ENCODE measurements around the gene ADAMTS20. TPM values are rescaled to one million over a fixed set of nuclear protein-coding genes. Genes with fewer than 3 reads are reported as not detected.

The ADAMTS20 gene
- total RNA-seq, 2 donors from 2014 or later: 0.70 to 1.1 TPM

- DNase-seq: no peak
- Mint-ChIP-seq H3K4me1 (peaks cover 3% of the 10 kb centered on the region), H3K4me3 (no peak overlapping the region), H3K27me3 (ENCODE audit: insufficient read depth) (no peaks in the 10 kb centered on the region), H3K9me3 (peaks cover 20% of the 10 kb centered on the region), H3K36me3 (ENCODE audit: low read depth) (no peaks in the 10 kb centered on the region), H3K27ac (no peak overlapping the region)
- no peak overlapping the region for H3K4me3 ChIP-seq (ENCODE audit: low read length)
- H3K9me3 ChIP-seq (ENCODE audit: control insufficient read depth, low read length): peaks cover 11% of the 10 kb centered on the region
- no peak overlapping the region for H3K27ac ChIP-seq (ENCODE audit: low read depth, low read length)
- WGBS, 2 experiments (ENCODE audit: insufficient coverage in 1 of 2, insufficient read length in 1 of 2): 78 to 100% methylated on average over 1 of the region's 1 CpG
- H3K9ac ChIP-seq (ENCODE audit: extremely low read depth, low read length, poor library complexity, severe bottlenecking): no peak overlapping the region
- no peaks in the 10 kb centered on the region for H3K4me1 ChIP-seq (ENCODE audit: control insufficient read depth, insufficient read depth, low read length)
- no peak for TF ChIP-seq CTCF (conservative IDR thresholded peaks at IDR 0.05)
- no peaks in the 10 kb centered on the region for H3K36me3 ChIP-seq (ENCODE audit: control insufficient read depth, insufficient read depth, low read length)
- H3K27me3 ChIP-seq (ENCODE audit: control insufficient read depth, insufficient read depth, low read length, poor library complexity, severe bottlenecking): no peaks in the 10 kb centered on the region
Measured at GRCh38 chr12:43329375-43329774, 222.6 kb downstream of the ADAMTS20 start.

DNA sequence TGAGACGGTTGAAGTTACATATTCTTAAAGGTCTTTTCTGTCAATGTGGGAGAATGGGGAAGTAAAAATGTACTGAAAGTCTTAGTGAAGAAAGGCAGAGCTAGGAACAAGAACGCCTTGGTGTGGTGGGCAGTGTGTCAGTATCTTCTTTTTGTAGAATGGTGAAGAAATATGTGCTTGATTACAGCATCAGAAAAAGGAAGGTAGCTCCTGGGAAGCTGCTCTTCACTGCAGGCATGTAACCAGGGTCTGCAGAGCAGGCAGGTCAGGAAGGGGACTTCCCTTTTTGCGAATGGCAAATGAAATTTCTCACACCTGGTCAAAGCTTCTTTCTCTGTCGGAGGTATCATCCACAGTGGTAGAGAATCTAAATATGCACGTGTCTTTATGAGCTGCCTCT, 226.2 kb downstream of the ADAMTS20 start:
- Histone ChIP-seq H3K4me3 (ENCODE audit: low read length) (no peak overlapping the region), H3K9me3 (ENCODE audit: control insufficient read depth, low read length) (peaks cover 11% of the 10 kb centered on the region), H3K36me3 (ENCODE audit: control insufficient read depth, insufficient read depth, low read length) (no peaks in the 10 kb centered on the region), H3K9ac (ENCODE audit: extremely low read depth, low read length, poor library complexity, severe bottlenecking) (no peak overlapping the region), H3K27ac (ENCODE audit: low read depth, low read length) (no peak overlapping the region), H3K4me1 (ENCODE audit: control insufficient read depth, insufficient read depth, low read length) (no peaks in the 10 kb centered on the region), H3K27me3 (ENCODE audit: control insufficient read depth, insufficient read depth, low read length, poor library complexity, severe bottlenecking) (no peaks in the 10 kb centered on the region)
- WGBS, 2 experiments (ENCODE audit: insufficient coverage in 1 of 2, insufficient read length in 1 of 2): 87 to 90% methylated on average over 4 to 5 of the region's 5 CpGs
- Mint-ChIP-seq H3K9me3 (peaks cover 20% of the 10 kb centered on the region), H3K4me3 (no peak overlapping the region), H3K27ac (no peak overlapping the region), H3K36me3 (ENCODE audit: low read depth) (no peaks in the 10 kb centered on the region), H3K27me3 (ENCODE audit: insufficient read depth) (no peaks in the 10 kb centered on the region), H3K4me1 (peaks cover 7% of the 10 kb centered on the region)
- no peak for DNase-seq
- no peak for TF ChIP-seq CTCF (conservative IDR thresholded peaks at IDR 0.05)

DNA sequence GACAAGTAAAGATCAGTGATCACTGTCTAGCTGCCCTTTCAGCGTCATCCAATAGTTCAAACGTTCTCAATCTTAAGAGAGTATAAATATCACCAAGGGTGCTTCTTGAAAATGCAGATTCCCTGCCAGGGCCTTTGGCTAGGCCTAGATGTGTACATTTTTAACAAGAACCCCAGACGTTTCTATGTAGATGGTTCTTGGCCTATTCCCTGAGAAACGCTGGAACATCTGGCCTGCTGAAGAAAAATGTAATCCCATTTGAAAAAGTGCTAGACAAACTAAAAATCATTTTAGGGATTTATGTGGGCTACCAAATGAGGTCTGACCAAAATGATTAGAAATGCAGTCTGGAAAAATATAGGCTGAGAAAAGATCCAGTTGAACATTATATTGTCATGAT, 231.7 kb downstream of the ADAMTS20 start:
- H3K9me3 Mint-ChIP-seq: no peaks in the 10 kb centered on the region
- H3K9ac ChIP-seq (ENCODE audit: extremely low read depth, low read length, poor library complexity, severe bottlenecking): no peak overlapping the region

More for the DNA sequence above, 231.7 kb downstream of the ADAMTS20 start:
- Histone ChIP-seq H3K9me3 (ENCODE audit: control insufficient read depth, low read length) (no peaks in the 10 kb centered on the region), H3K27ac (ENCODE audit: low read depth, low read length) (no peak overlapping the region), H3K4me1 (ENCODE audit: control insufficient read depth, insufficient read depth, low read length) (no peaks in the 10 kb centered on the region), H3K27me3 (ENCODE audit: control insufficient read depth, insufficient read depth, low read length, poor library complexity, severe bottlenecking) (no peaks in the 10 kb centered on the region), H3K36me3 (ENCODE audit: control insufficient read depth, insufficient read depth, low read length) (no peaks in the 10 kb centered on the region), H3K4me3 (ENCODE audit: low read length) (no peak overlapping the region)
- H3K4me3 Mint-ChIP-seq: no peak overlapping the region
- no peak overlapping the region for H3K27ac Mint-ChIP-seq
- DNase-seq: no peak
- no peaks in the 10 kb centered on the region for H3K36me3 Mint-ChIP-seq (ENCODE audit: low read depth)
- WGBS, 2 experiments (ENCODE audit: insufficient coverage in 1 of 2, insufficient read length in 1 of 2): 92 to 96% methylated on average over 4 of the region's 4 CpGs
- no peaks in the 10 kb centered on the region for H3K27me3 Mint-ChIP-seq (ENCODE audit: insufficient read depth)
- TF ChIP-seq CTCF (conservative IDR thresholded peaks at IDR 0.05): no peak
- peaks cover 7% of the 10 kb centered on the region for H3K4me1 Mint-ChIP-seq

Data from endodermal cell (in vitro differentiated cells).